OCI-LY1 (cell line): Measurements from ENCODE around the gene USP6NL.

Source experiments
- CTCF ChIP-seq: fragments of 200-600 bp; sonication (generic), shearing (Covaris generic); IDR thresholded peaks from 2 replicates; pipeline ENCODE4 v1.5.1; 2017; ENCODE audit warnings: mild to moderate bottlenecking, antibody characterized with exemption, low read length, moderate library complexity, mixed read lengths
- EZH2 ChIP-seq: fragments of 200-600 bp; sonication (generic), shearing (Covaris generic); IDR thresholded peaks from 2 replicates; pipeline ENCODE4 v1.8.0; 2017; ENCODE audit warnings: borderline replicate concordance, mixed run types, mild to moderate bottlenecking, antibody characterized with exemption, low read length, moderate library complexity, mixed read lengths

- TF ChIP-seq CTCF (peak; percentile 33), EZH2 (no peak)
Measured at GRCh38 chr10:11434324-11434723, 177.1 kb downstream of the USP6NL start.
